ENCODE data around the gene ST8SIA5. TPM values are rescaled to one million over a fixed set of nuclear protein-coding genes. Genes with fewer than 3 reads are reported as not detected.

The ST8SIA5 gene
- total and polyA plus RNA-seq, 2 donors (not counting 3 experiments of a cell fraction or from before 2014, with no cell fraction given): 0.25 to 0.62 TPM

DNA sequence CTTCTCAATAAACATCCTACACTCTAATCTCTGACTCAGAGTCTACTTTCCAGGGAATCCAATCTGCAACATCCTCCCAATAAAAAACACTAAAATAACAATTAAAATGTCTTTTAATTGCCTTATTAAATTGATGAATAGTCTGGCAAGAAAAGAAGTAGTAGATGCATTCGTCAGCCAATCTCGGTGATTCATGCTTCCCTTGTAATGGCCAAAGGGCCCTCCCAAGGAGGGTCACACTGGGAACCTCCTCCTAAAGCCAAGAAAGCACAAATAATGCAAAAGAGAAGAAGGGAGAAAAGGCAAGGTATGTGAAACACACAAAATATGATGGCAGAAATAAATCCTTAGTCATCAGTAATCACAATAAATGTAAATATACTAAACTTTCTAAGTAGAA is 16.8 kb downstream of the ST8SIA5 start:
- Histone ChIP-seq H3K27me3 (ENCODE audit: control insufficient read depth in 2 of 2, insufficient read depth in 2 of 2, low read length in 2 of 2) (no peaks in the 10 kb centered on the region), H3K9ac (replicated peaks; ENCODE audit: extremely low read depth, insufficient read depth, low read length) (no peak overlapping the region), H3K4me2 (ENCODE audit: insufficient read depth, low read length) (no peak overlapping the region), H3K27ac (ENCODE audit: insufficient read depth, low read depth, low read length) (no peak overlapping the region), H4K20me1 (replicated peaks; ENCODE audit: control insufficient read depth, extremely low read depth, insufficient read depth, low read length) (no peaks in the 10 kb centered on the region), H2AFZ (ENCODE audit: low read depth, low read length) (no peak overlapping the region), H3K9me3 (replicated peaks; ENCODE audit: control insufficient read depth, insufficient read depth, low read length) (no peaks in the 10 kb centered on the region), H3K4me1 (ENCODE audit: control insufficient read depth, extremely low read depth, insufficient read depth, low read length) (no peaks in the 10 kb centered on the region), H3K36me3 (ENCODE audit: control insufficient read depth in 2 of 2, extremely low read depth in 1 of 2, insufficient read depth in 2 of 2, low read length in 2 of 2) (no peaks in the 10 kb centered on the region), H3K79me2 (ENCODE audit: control insufficient read depth, insufficient read depth, low read length) (no peaks in the 10 kb centered on the region), H3K4me3 (replicated peaks in 1 of 3; ENCODE audit: insufficient read depth in 1 of 3, low read depth in 1 of 3, low read length in 3 of 3) (no peak overlapping the region), H3K9me1 (replicated peaks; ENCODE audit: control insufficient read depth, extremely low read depth, insufficient read depth, low read length) (no peaks in the 10 kb centered on the region)
- FAIRE-seq: no peak
- no TSS peak for BruUV-seq (replicated peaks)
- ChIA-PET POLR2A (no interaction called here), CTCF (no interaction called here)
- intact Hi-C loops (cut with micrococcal nuclease): no loop called here
- no peak for DNase-seq (ENCODE audit: low read depth, low spot score)
- TF ChIP-seq JUN (IDR thresholded peaks at IDR 0.05; ENCODE audit: borderline replicate concordance, insufficient read depth, insufficient read length, low read depth) (no peak), EZH2 (IDR thresholded peaks at IDR 0.05; ENCODE audit: borderline replicate concordance, low read depth, low read length, severe bottlenecking) (no peak), GATA2 (IDR thresholded peaks at IDR 0.05; ENCODE audit: insufficient read depth, insufficient read length, low read depth, low read length) (no peak), FOS (IDR thresholded peaks at IDR 0.05; ENCODE audit: borderline replicate concordance, insufficient read depth, low read length) (no peak), MYC (IDR thresholded peaks at IDR 0.05; ENCODE audit: low read depth, low read length) (no peak), POLR2A (IDR thresholded peaks at IDR 0.05; ENCODE audit: low read depth, low read length) (no peak), POLR2AphosphoS5 (IDR thresholded peaks at IDR 0.05; ENCODE audit: insufficient read depth, low read depth, low read length) (no peak)
- TF ChIP-seq, protein P1, sequence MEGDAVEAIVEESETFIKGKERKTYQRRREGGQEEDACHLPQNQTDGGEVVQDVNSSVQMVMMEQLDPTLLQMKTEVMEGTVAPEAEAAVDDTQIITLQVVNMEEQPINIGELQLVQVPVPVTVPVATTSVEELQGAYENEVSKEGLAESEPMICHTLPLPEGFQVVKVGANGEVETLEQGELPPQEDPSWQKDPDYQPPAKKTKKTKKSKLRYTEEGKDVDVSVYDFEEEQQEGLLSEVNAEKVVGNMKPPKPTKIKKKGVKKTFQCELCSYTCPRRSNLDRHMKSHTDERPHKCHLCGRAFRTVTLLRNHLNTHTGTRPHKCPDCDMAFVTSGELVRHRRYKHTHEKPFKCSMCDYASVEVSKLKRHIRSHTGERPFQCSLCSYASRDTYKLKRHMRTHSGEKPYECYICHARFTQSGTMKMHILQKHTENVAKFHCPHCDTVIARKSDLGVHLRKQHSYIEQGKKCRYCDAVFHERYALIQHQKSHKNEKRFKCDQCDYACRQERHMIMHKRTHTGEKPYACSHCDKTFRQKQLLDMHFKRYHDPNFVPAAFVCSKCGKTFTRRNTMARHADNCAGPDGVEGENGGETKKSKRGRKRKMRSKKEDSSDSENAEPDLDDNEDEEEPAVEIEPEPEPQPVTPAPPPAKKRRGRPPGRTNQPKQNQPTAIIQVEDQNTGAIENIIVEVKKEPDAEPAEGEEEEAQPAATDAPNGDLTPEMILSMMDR (IDR thresholded peaks at IDR 0.05; ENCODE audit: extremely low read depth in 1 of 2, insufficient read depth in 1 of 2, low read depth in 1 of 2, low read length in 2 of 2): no peak
- TF ChIP-seq, protein P2, sequence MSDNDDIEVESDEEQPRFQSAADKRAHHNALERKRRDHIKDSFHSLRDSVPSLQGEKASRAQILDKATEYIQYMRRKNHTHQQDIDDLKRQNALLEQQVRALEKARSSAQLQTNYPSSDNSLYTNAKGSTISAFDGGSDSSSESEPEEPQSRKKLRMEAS (IDR thresholded peaks at IDR 0.05; ENCODE audit: insufficient read depth, insufficient read length): no peak
- dilution Hi-C loops (cut with MboI; ENCODE audit: extremely low pct_ligation_motif_present, low sequenced_read_pairs): no loop called here

Measured in endothelial cell of umbilical vein (primary cell).